ENCODE measurements around the gene DNAI1.

The DNAI1 gene

DNA sequence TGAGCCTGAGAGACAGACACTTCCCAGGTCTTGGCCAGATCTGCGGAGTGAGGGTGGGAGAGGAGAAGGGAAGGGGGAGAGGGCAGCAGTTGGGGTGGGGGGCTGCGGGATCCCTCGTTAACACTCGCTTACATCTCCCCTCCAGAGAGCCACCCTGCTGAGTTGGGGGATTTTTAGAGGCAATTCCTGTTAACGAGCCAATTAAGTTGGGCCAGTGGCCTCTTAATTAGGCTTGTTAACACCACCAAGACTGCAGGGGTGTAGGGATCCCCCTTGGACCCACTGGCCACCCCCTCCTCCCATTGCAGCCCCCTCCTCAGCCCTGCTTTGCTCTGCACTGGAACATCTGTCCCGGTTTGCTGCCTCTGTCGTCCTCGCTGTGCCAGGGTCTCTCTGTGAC is 107.3 kb downstream of the DNAI1 start:
- no peak overlapping the region for H3K4me3 ChIP-seq (ENCODE audit: low read length)
- no peak for DNase-seq (ENCODE audit: low read depth, low spot score)

- no peak overlapping the region for H3K4me3 ChIP-seq (ENCODE audit: low read length)
- no peak for DNase-seq (ENCODE audit: low read depth, low spot score)
Observed at GRCh38 chr9:34566322-34566721, 107.7 kb downstream of the DNAI1 start.

DNA sequence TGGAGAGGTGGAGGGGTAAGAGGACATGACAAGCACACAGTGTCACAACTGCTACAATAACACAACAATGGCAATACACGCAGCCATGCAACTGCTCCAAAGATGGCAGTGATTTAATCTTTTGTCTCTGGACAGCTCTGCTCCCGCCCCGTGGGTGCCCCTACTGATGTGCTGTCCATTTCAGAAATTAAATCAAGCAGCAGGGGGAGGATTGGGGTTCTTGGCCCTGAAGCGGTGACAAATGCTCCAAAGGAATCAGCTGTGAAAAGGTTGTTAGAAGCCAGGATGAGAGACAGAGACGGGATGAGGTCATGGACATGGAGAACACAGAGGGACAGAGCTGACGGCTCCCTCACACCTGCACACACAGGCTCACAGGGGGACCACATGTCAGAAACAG is 108.4 kb downstream of the DNAI1 start:
- no peak for DNase-seq (ENCODE audit: low read depth, low spot score)
- H3K4me3 ChIP-seq (ENCODE audit: low read length) = no peak overlapping the region

- no peak overlapping the region for H3K4me3 ChIP-seq (ENCODE audit: low read length)
- no peak for DNase-seq (ENCODE audit: low read depth, low spot score)
Observed at GRCh38 chr9:34568133-34568532, 109.5 kb downstream of the DNAI1 start.

DNA sequence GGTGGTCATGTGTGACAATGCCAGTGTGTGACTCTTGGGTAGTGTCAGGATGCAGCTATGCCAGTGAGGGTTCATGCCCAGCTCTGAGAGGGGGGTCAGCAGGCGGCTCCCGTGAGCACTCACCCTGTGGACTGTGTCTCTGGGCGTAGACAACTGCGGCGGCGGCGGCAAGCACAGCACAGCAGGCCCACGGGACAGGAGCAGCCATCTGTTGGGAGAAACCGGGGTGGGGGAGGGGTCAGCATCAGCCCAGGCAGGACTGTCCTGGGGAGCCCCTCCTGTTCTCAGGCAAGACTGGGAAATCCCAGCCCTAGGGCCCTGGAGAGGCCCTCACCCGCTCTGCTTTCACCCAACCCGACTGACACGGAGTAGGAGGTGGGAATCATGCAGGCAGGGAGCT is 110.2 kb downstream of the DNAI1 start:
- no peak overlapping the region for H3K4me3 ChIP-seq (ENCODE audit: low read length)
- no peak for DNase-seq (ENCODE audit: low read depth, low spot score)

GRCh38 chr9:34570376-34570775 is 111.8 kb downstream of the DNAI1 start:
- no peak overlapping the region for H3K4me3 ChIP-seq (ENCODE audit: low read length)
- DNase-seq (ENCODE audit: low read depth, low spot score) = no peak

Data from Jurkat, Clone E6-1 (cell line).